ENCODE data around the gene SPOCK2.

SPOCK2 gene

GRCh38 chr10:72072046-72072445 lies 16.3 kb downstream of the SPOCK2 start:
- DNase-seq (ENCODE audit: low read depth): no peak

GRCh38 chr10:72069751-72070526 lies 18.4 kb downstream of the SPOCK2 start:
- DNase-seq (ENCODE audit: low read depth): no peak

GRCh38 chr10:72068901-72069446 lies 19.4 kb downstream of the SPOCK2 start:
- no peak for DNase-seq (ENCODE audit: low read depth)

GRCh38 chr10:72068126-72068765 lies 20.1 kb downstream of the SPOCK2 start:
- no peak for DNase-seq (ENCODE audit: low read depth)

GRCh38 chr10:72067463-72068125 lies 20.8 kb downstream of the SPOCK2 start:
- DNase-seq (ENCODE audit: low read depth): no peak

GRCh38 chr10:72066318-72067284 lies 21.8 kb downstream of the SPOCK2 start:
- no peak for DNase-seq (ENCODE audit: low read depth)

- no peak for DNase-seq (ENCODE audit: low read depth)
These were observed 22.8 kb downstream of the SPOCK2 start for GRCh38 chr10:72065439-72066025.

GRCh38 chr10:72063703-72064391 lies 24.5 kb downstream of the SPOCK2 start:
- no peak for DNase-seq (ENCODE audit: low read depth)

- DNase-seq (ENCODE audit: low read depth): no peak
These were observed 25.3 kb downstream of the SPOCK2 start for GRCh38 chr10:72062832-72063702.

GRCh38 chr10:72062382-72062781 lies 26.0 kb downstream of the SPOCK2 start:
- DNase-seq (ENCODE audit: low read depth): no peak

- DNase-seq (ENCODE audit: low read depth): no peak
These were observed 26.4 kb downstream of the SPOCK2 start for GRCh38 chr10:72061930-72062329.

- DNase-seq (ENCODE audit: low read depth): no peak
These were observed 26.9 kb downstream of the SPOCK2 start for GRCh38 chr10:72061491-72061890.

GRCh38 chr10:72059843-72060822 lies 28.2 kb downstream of the SPOCK2 start:
- DNase-seq (ENCODE audit: low read depth): no peak

- DNase-seq (ENCODE audit: low read depth): no peak
These were observed 29.1 kb downstream of the SPOCK2 start for GRCh38 chr10:72058989-72059842.

- DNase-seq (ENCODE audit: low read depth): no peak
These were observed 29.9 kb downstream of the SPOCK2 start for GRCh38 chr10:72058347-72058898.

GRCh38 chr10:72056932-72057751 lies 31.2 kb downstream of the SPOCK2 start:
- DNase-seq (ENCODE audit: low read depth): no peak

Measured in non-pigmented ciliary epithelial cell (primary cell).